ENCODE measurements around the gene CYP2E1. TPM values are rescaled to one million over a fixed set of nuclear protein-coding genes. Genes with fewer than 3 reads are reported as not detected.

Gene CYP2E1
- under 1 TPM; 0.83 to 0.98 (median 0.87) TPM for total RNA-seq

GRCh38 chr10:133526957-133527588 lies at the start of gene CYP2E1:
Gene CYP2E1 (plus strand): TSS chr10:133527363. CDS start chr10:133527396, 33 bp downstream.
- Histone ChIP-seq H3K9me3 (peaks cover 0 to 23% (median 15%) of the 10 kb centered on the region in 4 donors), H3K4me1 (peaks cover 5 to 27% (median 24%) of the 10 kb centered on the region in 4 donors), H3K27ac (replicated peaks in 1 of 4) (no peak within 1 kb of the TSS), H3K4me3 (peak within 1 kb of the TSS; percentile 22 to 46 (median 34)), H3K36me3 (no peaks in the 10 kb centered on the region), H3K27me3 (peaks cover 0 to 50% (median 14%) of the 10 kb centered on the region in 4 donors)
- intact Hi-C loops (cut with DNase I): no loop called here
- no peak for DNase-seq (ENCODE audit: extremely low spot score)
- TF ChIP-seq EP300 (IDR thresholded peaks at IDR 0.05): no peak
- no peak for TF ChIP-seq POLR2A (IDR thresholded peaks at IDR 0.05; ENCODE audit: low read depth)
- TF ChIP-seq CTCF (IDR thresholded peaks at IDR 0.05): no peak
- TF ChIP-seq POLR2AphosphoS5 (IDR thresholded peaks at IDR 0.05): no peak
- WGBS: 70% methylated on average over 15 of the region's 16 CpGs

- no peak for DNase-seq (ENCODE audit: extremely low spot score)
- TF ChIP-seq POLR2AphosphoS5 (IDR thresholded peaks at IDR 0.05) (no peak), EP300 (IDR thresholded peaks at IDR 0.05) (no peak), CTCF (IDR thresholded peaks at IDR 0.05) (no peak), POLR2A (IDR thresholded peaks at IDR 0.05; ENCODE audit: low read depth) (no peak)
- WGBS: 81% methylated on average over 11 of the region's 12 CpGs
- H3K36me3 ChIP-seq: no peaks in the 10 kb centered on the region
- H3K4me1 ChIP-seq: no peaks in the 10 kb centered on the region
- H3K9me3 ChIP-seq: peaks cover 0 to 23% (median 21%) of the 10 kb centered on the region in 4 donors
- H3K4me3 ChIP-seq: no peak overlapping the region
- no peaks in the 10 kb centered on the region for H3K27me3 ChIP-seq
- intact Hi-C loops (cut with DNase I): no loop called here
- H3K27ac ChIP-seq (replicated peaks in 1 of 4): no peak overlapping the region
Observed at GRCh38 chr10:133481086-133481643, 46.0 kb upstream of the CYP2E1 start.

- Histone ChIP-seq H3K27me3 (no peaks in the 10 kb centered on the region), H3K4me1 (no peaks in the 10 kb centered on the region), H3K9me3 (peaks cover 0 to 28% (median 26%) of the 10 kb centered on the region in 4 donors), H3K27ac (replicated peaks in 1 of 4) (no peak overlapping the region), H3K36me3 (peaks cover 0 to 4% (median 0%) of the 10 kb centered on the region in 4 donors), H3K4me3 (no peak overlapping the region)
- TF ChIP-seq POLR2A (IDR thresholded peaks at IDR 0.05; ENCODE audit: low read depth): no peak
- TF ChIP-seq POLR2AphosphoS5 (IDR thresholded peaks at IDR 0.05): no peak
- TF ChIP-seq EP300 (IDR thresholded peaks at IDR 0.05): no peak
- no peak for TF ChIP-seq CTCF (IDR thresholded peaks at IDR 0.05)
- intact Hi-C loops (cut with DNase I): no loop called here
- no peak for DNase-seq (ENCODE audit: extremely low spot score)
- WGBS: 89% methylated on average over 10 of the region's 10 CpGs
Observed at GRCh38 chr10:133481657-133482056, 45.5 kb upstream of the CYP2E1 start.

GRCh38 chr10:133484818-133485217 lies 42.3 kb upstream of the CYP2E1 start:
- TF ChIP-seq POLR2A (IDR thresholded peaks at IDR 0.05; ENCODE audit: low read depth): no peak
- TF ChIP-seq POLR2AphosphoS5 (IDR thresholded peaks at IDR 0.05): no peak
- TF ChIP-seq EP300 (IDR thresholded peaks at IDR 0.05): no peak
- no peak for TF ChIP-seq CTCF (IDR thresholded peaks at IDR 0.05)
- H3K9me3 ChIP-seq: peaks cover 0 to 36% (median 33%) of the 10 kb centered on the region in 4 donors
- H3K27ac ChIP-seq (replicated peaks in 1 of 4): no peak overlapping the region
- no peaks in the 10 kb centered on the region for H3K27me3 ChIP-seq
- H3K4me3 ChIP-seq: no peak overlapping the region
- H3K36me3 ChIP-seq: peaks cover 0 to 4% (median 0%) of the 10 kb centered on the region in 4 donors
- H3K4me1 ChIP-seq: no peaks in the 10 kb centered on the region
- no peak for DNase-seq (ENCODE audit: extremely low spot score)
- intact Hi-C loops (cut with DNase I): no loop called here
